Measurements from ENCODE around the gene ADARB1. TPM values are rescaled to one million over a fixed set of nuclear protein-coding genes. Genes with fewer than 3 reads are reported as not detected.

Gene ADARB1
- total RNA-seq, 1 experiment from 2014 or later: 8.4 TPM

GRCh38 chr21:45071874-45072737, 2.3 kb upstream of the ADARB1 start:
- H3K9me3 ChIP-seq (replicated peaks): no peaks in the 10 kb centered on the region
- no peak for DNase-seq
- H3K4me1 ChIP-seq: peaks cover 20% of the 10 kb centered on the region
- H3K27me3 ChIP-seq: no peaks in the 10 kb centered on the region
- no peak overlapping the region for H3K4me3 ChIP-seq
- no peaks in the 10 kb centered on the region for H3K36me3 ChIP-seq
- no peak overlapping the region for H3K27ac ChIP-seq

GRCh38 chr21:45072738-45073300, 1.6 kb upstream of the ADARB1 start:
- no peaks in the 10 kb centered on the region for H3K36me3 ChIP-seq
- H3K4me1 ChIP-seq: peaks cover 18% of the 10 kb centered on the region
- no peaks in the 10 kb centered on the region for H3K9me3 ChIP-seq (replicated peaks)
- H3K27me3 ChIP-seq: no peaks in the 10 kb centered on the region
- no peak for DNase-seq
- no peak overlapping the region for H3K4me3 ChIP-seq
- H3K27ac ChIP-seq: no peak overlapping the region

DNA sequence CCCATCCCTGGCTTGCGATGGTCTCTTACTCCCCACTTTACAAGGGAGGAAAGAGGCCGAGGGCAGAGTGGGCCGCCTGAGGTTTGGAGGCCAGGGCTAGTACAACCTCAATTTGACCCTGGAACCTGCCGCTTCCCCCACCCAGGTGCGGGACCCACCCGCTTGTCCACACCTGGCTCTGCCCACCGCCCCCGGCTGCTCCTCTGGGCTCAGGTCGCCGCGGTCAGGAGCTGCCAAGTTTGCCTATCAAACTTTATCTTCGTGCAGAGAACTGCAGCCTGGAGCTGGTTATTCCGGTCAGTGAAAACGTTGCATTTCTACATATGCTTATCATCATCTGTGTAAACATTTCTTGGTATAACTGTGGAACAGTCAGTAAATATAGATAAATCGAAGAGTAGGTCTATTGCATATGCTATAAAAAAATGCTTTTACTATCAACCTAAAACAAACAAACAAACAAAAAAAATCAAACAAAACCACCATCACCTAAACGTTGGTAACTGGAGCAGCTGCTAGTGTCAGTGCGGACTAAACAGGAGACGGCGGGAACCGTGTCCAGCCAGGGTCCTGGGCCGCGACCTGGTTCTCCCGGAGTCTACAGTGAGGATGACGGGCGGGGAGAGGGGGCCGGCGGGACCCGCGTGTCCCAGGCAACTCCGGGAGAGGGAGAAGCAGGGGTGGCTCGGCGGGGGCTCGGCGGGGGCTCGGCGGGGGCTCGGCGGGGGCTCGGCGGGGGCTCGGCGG, 906 bp upstream of the ADARB1 start:
- no peak overlapping the region for H3K27ac ChIP-seq
- H3K36me3 ChIP-seq: no peaks in the 10 kb centered on the region
- no peaks in the 10 kb centered on the region for H3K27me3 ChIP-seq
- H3K9me3 ChIP-seq (replicated peaks): no peaks in the 10 kb centered on the region
- peak overlapping the region; percentile 95 for H3K4me3 ChIP-seq
- peak; percentile 42 to 47 for DNase-seq
- peaks cover 13% of the 10 kb centered on the region for H3K4me1 ChIP-seq

GRCh38 chr21:45074818-45075595, 627 bp downstream of the ADARB1 start:
- DNase-seq: peak; percentile 37 to 46
- Histone ChIP-seq H3K4me3 (peak overlapping the region; percentile 95), H3K9me3 (replicated peaks) (no peaks in the 10 kb centered on the region), H3K27me3 (no peaks in the 10 kb centered on the region), H3K36me3 (no peaks in the 10 kb centered on the region), H3K27ac (no peak overlapping the region), H3K4me1 (peaks cover 13% of the 10 kb centered on the region)

GRCh38 chr21:45075596-45076244, 1.3 kb downstream of the ADARB1 start:
- H3K9me3 ChIP-seq (replicated peaks): no peaks in the 10 kb centered on the region
- H3K27ac ChIP-seq: peak overlapping the region; percentile 17
- no peaks in the 10 kb centered on the region for H3K36me3 ChIP-seq
- peak overlapping the region; percentile 95 for H3K4me3 ChIP-seq
- peaks cover 13% of the 10 kb centered on the region for H3K4me1 ChIP-seq
- no peaks in the 10 kb centered on the region for H3K27me3 ChIP-seq
- DNase-seq: no peak

DNA sequence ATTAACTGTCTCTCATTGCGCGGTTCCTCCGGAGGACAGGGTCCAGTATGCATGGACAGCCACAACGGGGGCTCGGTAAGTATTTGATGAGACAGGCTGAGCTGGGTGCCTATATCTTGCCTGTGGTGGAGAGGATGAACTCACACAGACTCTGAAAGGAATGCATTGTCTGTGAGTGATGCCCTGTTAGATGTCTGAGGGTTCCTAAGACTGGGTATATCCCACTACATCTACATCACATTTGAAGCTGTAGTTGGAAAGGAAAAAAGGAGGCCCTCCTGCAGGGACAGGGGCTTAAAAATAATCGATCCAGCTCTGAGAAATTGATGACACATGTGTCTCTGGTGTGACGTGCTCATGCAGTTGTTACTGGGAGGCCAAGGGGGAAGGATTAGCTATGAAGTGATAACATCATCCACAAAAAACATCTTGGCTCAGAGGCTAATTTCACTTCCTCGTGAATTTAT, 1.9 kb downstream of the ADARB1 start:
- Histone ChIP-seq H3K36me3 (no peaks in the 10 kb centered on the region), H3K27ac (peak overlapping the region; percentile 17), H3K4me3 (peak overlapping the region; percentile 95), H3K27me3 (no peaks in the 10 kb centered on the region), H3K4me1 (peaks cover 13% of the 10 kb centered on the region), H3K9me3 (replicated peaks) (no peaks in the 10 kb centered on the region)
- peak; percentile 41 to 67 for DNase-seq

DNA sequence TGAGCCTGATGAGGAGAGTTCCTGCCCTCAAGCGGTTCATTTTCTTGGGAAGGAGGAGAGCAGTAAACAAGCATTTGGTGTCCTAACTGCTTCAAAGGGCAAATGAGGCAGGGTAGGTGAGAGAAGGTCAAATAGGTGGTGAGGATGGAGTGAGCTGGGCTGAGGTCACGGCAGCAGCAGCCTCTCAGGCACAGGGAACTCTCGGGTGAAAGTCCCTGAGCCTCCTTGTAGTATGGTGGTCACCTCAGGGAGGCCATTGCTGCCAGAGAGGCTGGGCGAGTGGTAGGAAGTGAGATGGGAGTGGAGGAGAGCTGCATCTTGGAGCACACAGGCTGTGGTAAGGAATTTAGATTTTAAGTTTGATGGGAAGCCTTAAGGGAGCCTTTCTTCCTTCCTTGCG, 4.0 kb downstream of the ADARB1 start:
- Histone ChIP-seq H3K9me3 (replicated peaks) (no peaks in the 10 kb centered on the region), H3K36me3 (no peaks in the 10 kb centered on the region), H3K4me3 (no peak overlapping the region), H3K4me1 (peaks cover 11% of the 10 kb centered on the region), H3K27ac (no peak overlapping the region), H3K27me3 (no peaks in the 10 kb centered on the region)
- DNase-seq: no peak

GRCh38 chr21:45078877-45079281, 4.5 kb downstream of the ADARB1 start:
- H3K36me3 ChIP-seq: no peaks in the 10 kb centered on the region
- H3K9me3 ChIP-seq (replicated peaks): no peaks in the 10 kb centered on the region
- no peak overlapping the region for H3K27ac ChIP-seq
- no peak overlapping the region for H3K4me3 ChIP-seq
- DNase-seq: no peak
- H3K4me1 ChIP-seq: peaks cover 9% of the 10 kb centered on the region
- no peaks in the 10 kb centered on the region for H3K27me3 ChIP-seq

DNA sequence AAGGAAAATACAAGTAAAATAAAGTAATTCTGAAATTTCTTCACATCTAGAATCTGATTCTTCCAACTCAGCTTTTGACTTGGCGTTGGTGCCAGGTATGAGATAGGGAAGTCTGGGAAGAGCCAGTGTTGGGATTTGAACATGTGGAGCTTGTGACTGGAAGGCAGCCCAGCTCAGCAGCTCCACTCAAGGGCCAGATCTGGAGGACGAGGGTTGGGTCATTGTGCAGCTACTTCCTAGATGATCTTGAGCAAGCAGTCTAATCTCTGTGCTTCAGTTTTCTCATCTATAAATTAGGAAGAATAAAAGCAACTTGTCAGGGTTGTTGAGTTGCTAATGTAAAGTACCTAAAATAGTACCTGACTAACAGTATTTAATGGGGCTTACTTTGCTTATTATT, 5.0 kb downstream of the ADARB1 start:
- Histone ChIP-seq H3K27ac (no peak overlapping the region), H3K9me3 (replicated peaks) (no peaks in the 10 kb centered on the region), H3K4me3 (no peak overlapping the region), H3K27me3 (no peaks in the 10 kb centered on the region), H3K36me3 (no peaks in the 10 kb centered on the region), H3K4me1 (peaks cover 9% of the 10 kb centered on the region)
- no peak for DNase-seq

DNA sequence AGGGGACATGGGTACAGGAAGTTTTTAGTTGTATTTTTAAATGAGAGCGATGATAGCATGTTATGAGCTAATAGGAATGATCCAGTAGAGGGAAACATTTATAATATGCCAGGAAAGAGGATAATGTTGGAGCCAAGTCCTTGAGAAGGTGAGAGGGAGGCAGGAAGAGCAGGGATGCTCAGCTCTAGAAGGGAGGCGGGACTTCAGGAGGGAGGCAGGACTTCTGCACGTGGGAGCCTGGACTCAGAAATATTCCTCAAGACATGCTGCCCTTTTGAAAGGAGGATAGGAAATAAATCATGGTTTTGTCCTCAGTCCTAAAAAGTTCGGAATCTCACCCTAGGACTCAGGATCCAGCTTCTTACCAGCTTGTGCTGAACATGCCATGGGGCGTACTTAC, 5.9 kb downstream of the ADARB1 start:
- H3K4me3 ChIP-seq: no peak overlapping the region
- H3K9me3 ChIP-seq (replicated peaks): no peaks in the 10 kb centered on the region
- peaks cover 9% of the 10 kb centered on the region for H3K4me1 ChIP-seq
- no peak overlapping the region for H3K27ac ChIP-seq
- no peaks in the 10 kb centered on the region for H3K27me3 ChIP-seq
- H3K36me3 ChIP-seq: no peaks in the 10 kb centered on the region
- DNase-seq: no peak

GRCh38 chr21:45080639-45081414, 6.4 kb downstream of the ADARB1 start:
- Histone ChIP-seq H3K36me3 (no peaks in the 10 kb centered on the region), H3K4me1 (peaks cover 9% of the 10 kb centered on the region), H3K27ac (no peak overlapping the region), H3K27me3 (no peaks in the 10 kb centered on the region), H3K9me3 (replicated peaks) (no peaks in the 10 kb centered on the region), H3K4me3 (no peak overlapping the region)
- DNase-seq: peak in 1 of 2 experiments; percentile 29

- Histone ChIP-seq H3K4me1 (peaks cover 4% of the 10 kb centered on the region), H3K36me3 (no peaks in the 10 kb centered on the region), H3K27me3 (no peaks in the 10 kb centered on the region), H3K9me3 (replicated peaks) (no peaks in the 10 kb centered on the region), H3K27ac (no peak overlapping the region), H3K4me3 (no peak overlapping the region)
- no peak for DNase-seq
Observed at GRCh38 chr21:45081636-45082035, 7.3 kb downstream of the ADARB1 start.

DNA sequence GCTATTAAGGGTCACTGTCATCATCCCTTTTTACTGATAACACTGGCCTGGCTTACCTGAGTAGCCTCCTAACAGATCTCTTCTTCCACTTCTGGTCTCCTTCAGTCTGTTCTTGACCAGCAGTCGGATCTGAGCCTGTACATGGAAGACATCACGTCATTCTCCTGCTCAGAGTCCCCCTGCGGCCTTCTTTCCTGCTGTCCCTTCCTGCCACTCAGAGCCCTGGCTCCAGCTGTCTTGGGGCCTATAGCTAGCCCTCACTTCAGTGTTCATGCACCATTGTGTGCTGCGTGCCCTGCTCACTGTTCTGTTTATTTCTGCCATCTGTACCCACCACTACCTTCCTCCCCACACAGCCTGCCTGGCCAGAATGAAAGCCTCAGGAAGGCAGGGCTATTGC, 8.4 kb downstream of the ADARB1 start:
- H3K27ac ChIP-seq: no peak overlapping the region

More for the DNA sequence above, 8.4 kb downstream of the ADARB1 start:
- Histone ChIP-seq H3K4me1 (no peaks in the 10 kb centered on the region; the same call in 1 of the 2 replicates), H3K9me3 (replicated peaks) (no peaks in the 10 kb centered on the region), H3K36me3 (no peaks in the 10 kb centered on the region), H3K27me3 (no peaks in the 10 kb centered on the region), H3K4me3 (no peak overlapping the region)
- DNase-seq: no peak
